HEK293 (cell line): ENCODE measurements around the gene KRTCAP3.

ENCODE experiments used
- CTCF ChIP-seq: fragments of 450-650 bp; formaldehyde crosslinking; IDR thresholded peaks from 2 replicates; pipeline ENCODE4 v1.5.1; 2016; ENCODE audit warnings: missing biosample characterization, missing genetic modification characterization
- REST ChIP-seq: fragments of 450-650 bp; formaldehyde crosslinking; IDR thresholded peaks from 2 replicates; pipeline ENCODE4 v1.5.1; 2016; ENCODE audit warnings: missing biosample characterization, missing genetic modification characterization
- YY1 ChIP-seq: fragments of 450-650 bp; formaldehyde crosslinking; IDR thresholded peaks from 2 replicates; pipeline ENCODE4 v1.5.1; 2018; ENCODE audit warnings: missing biosample characterization, missing genetic modification characterization
- ZFHX2 ChIP-seq: fragments of 450-650 bp; formaldehyde crosslinking; conservative IDR thresholded peaks from 2 replicates; pipeline ENCODE4 v1.5.1; 2016; ENCODE audit warnings: missing biosample characterization, missing genetic modification characterization
- ZNF175 ChIP-seq: fragments of 450-650 bp; formaldehyde crosslinking; IDR thresholded peaks from 2 replicates; pipeline ENCODE4 v1.5.1; 2016; ENCODE audit warnings: missing biosample characterization, missing genetic modification characterization
- ZNF335 ChIP-seq: fragments of 450-650 bp; formaldehyde crosslinking; conservative IDR thresholded peaks from 2 replicates; pipeline ENCODE4 v1.5.1; 2016; ENCODE audit warnings: missing biosample characterization, missing genetic modification characterization
- ZNF654 ChIP-seq: fragments of 450-650 bp; formaldehyde crosslinking; IDR thresholded peaks from 2 replicates; pipeline ENCODE4 v1.5.1; 2016; ENCODE audit warnings: low read depth, missing biosample characterization, missing genetic modification characterization
- ZSCAN18 ChIP-seq: fragments of 450-650 bp; formaldehyde crosslinking; IDR thresholded peaks from 2 replicates; pipeline ENCODE4 v1.5.1; 2016; ENCODE audit warnings: missing biosample characterization, missing genetic modification characterization

GRCh38 chr2:27412419-27413152 is 29.6 kb upstream of the KRTCAP3 start:
- TF ChIP-seq CTCF (tag by site-specific recombination) (no peak), ZSCAN18 (tag by site-specific recombination) (no peak), ZNF335 (tag by site-specific recombination) (no peak), ZFHX2 (tag by site-specific recombination) (no peak), YY1 (no peak), ZNF175 (tag by site-specific recombination) (no peak), REST (tag by site-specific recombination) (no peak), ZNF654 (tag by site-specific recombination) (no peak)
